ENCODE data around the gene PCAT7.

DNA sequence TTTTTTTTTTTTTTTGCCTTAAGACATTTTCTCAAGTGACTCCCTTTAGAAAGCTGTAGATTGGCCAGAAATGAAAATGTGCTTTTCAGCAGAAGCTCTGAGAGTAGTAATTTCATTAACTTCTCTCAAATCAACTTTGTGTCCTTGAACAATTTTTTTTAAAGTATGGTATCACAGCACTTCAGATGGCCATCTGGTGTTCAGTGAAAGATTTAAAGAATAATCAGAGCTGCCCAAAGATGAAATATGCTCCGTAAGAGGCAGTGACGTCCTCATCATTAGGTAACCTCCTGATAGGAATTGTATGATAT, 43.0 kb upstream of the PCAT7 start:
- TF ChIP-seq, protein P1, sequence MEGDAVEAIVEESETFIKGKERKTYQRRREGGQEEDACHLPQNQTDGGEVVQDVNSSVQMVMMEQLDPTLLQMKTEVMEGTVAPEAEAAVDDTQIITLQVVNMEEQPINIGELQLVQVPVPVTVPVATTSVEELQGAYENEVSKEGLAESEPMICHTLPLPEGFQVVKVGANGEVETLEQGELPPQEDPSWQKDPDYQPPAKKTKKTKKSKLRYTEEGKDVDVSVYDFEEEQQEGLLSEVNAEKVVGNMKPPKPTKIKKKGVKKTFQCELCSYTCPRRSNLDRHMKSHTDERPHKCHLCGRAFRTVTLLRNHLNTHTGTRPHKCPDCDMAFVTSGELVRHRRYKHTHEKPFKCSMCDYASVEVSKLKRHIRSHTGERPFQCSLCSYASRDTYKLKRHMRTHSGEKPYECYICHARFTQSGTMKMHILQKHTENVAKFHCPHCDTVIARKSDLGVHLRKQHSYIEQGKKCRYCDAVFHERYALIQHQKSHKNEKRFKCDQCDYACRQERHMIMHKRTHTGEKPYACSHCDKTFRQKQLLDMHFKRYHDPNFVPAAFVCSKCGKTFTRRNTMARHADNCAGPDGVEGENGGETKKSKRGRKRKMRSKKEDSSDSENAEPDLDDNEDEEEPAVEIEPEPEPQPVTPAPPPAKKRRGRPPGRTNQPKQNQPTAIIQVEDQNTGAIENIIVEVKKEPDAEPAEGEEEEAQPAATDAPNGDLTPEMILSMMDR (IDR thresholded peaks at IDR 0.05) = no peak
- TF ChIP-seq POLR2A (IDR thresholded peaks at IDR 0.05) = no peak

All from thyroid gland (tissue), 4 donors.